HCT116 (cell line): ENCODE measurements around the gene CCNL2.

Source experiments
- EZH2 ChIP-seq: fragments of 200-600 bp; sonication (generic); IDR thresholded peaks from 2 replicates; pipeline ENCODE4 v1.6.1; 2017; ENCODE audit warnings: antibody characterized with exemption, mixed run types
- POLR2AphosphoS5 ChIP-seq: IDR thresholded peaks from 2 replicates; pipeline ENCODE4 v1.6.1; 2011; ENCODE audit warnings: mild to moderate bottlenecking, low read depth, low read length, moderate library complexity
- SIN3A ChIP-seq: IDR thresholded peaks from 2 replicates; pipeline ENCODE4 v1.6.1; 2012; ENCODE audit warnings: low read depth
- SRF ChIP-seq: IDR thresholded peaks from 2 replicates; pipeline ENCODE4 v1.6.1; 2012; ENCODE audit warnings: low read depth
- TF ChIP-seq, protein P1 (sequence below), 3 experiments: fragments of 200-600 bp in 1 of 3; sonication (generic) in 1 of 3; IDR thresholded peaks in 2 of 3; conservative IDR thresholded peaks in 1 of 3; 2 replicates each; pipeline ENCODE4 v1.5.1; 2012 to 2017; ENCODE audit warnings: low read depth in 2 of 3, low read length in 2 of 3, antibody characterized with exemption in 1 of 3, borderline replicate concordance in 1 of 3, control low read depth in 1 of 3, mild to moderate bottlenecking in 1 of 3, mixed read lengths in 1 of 3, mixed run types in 1 of 3, moderate library complexity in 1 of 3; ENCODE audit not compliant: insufficient read depth in 1 of 3

- TF ChIP-seq SIN3A, result no peak
- TF ChIP-seq EZH2, result no peak
- no peak for TF ChIP-seq SRF
- no peak for TF ChIP-seq POLR2AphosphoS5
- TF ChIP-seq, protein P1, sequence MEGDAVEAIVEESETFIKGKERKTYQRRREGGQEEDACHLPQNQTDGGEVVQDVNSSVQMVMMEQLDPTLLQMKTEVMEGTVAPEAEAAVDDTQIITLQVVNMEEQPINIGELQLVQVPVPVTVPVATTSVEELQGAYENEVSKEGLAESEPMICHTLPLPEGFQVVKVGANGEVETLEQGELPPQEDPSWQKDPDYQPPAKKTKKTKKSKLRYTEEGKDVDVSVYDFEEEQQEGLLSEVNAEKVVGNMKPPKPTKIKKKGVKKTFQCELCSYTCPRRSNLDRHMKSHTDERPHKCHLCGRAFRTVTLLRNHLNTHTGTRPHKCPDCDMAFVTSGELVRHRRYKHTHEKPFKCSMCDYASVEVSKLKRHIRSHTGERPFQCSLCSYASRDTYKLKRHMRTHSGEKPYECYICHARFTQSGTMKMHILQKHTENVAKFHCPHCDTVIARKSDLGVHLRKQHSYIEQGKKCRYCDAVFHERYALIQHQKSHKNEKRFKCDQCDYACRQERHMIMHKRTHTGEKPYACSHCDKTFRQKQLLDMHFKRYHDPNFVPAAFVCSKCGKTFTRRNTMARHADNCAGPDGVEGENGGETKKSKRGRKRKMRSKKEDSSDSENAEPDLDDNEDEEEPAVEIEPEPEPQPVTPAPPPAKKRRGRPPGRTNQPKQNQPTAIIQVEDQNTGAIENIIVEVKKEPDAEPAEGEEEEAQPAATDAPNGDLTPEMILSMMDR (IDR thresholded peaks at IDR 0.05 in 2 of 3, conservative IDR thresholded peaks at IDR 0.05 in 1 of 3; ENCODE audit: borderline replicate concordance in 1 of 3, insufficient read depth in 1 of 3, low read depth in 2 of 3, low read length in 2 of 3), result 0 out of 6 replicates have a peak, but pooled peaks of 1 of the 3 experiments have one; percentile 6
Observed at GRCh38 chr1:1345384-1345783, 53.8 kb downstream of the CCNL2 start.
